Suprapubic skin (tissue), 4 donors: Measurements from ENCODE around the gene GADD45GIP1. TPM values are rescaled to one million over a fixed set of nuclear protein-coding genes. Genes with fewer than 3 reads are reported as not detected.
A peak's percentile ranks its signal among the peaks of the same experiment; 100 is the strongest.
"Not testable (repeated sequence)": the region's sequence is repeated elsewhere in the genome, so short reads cannot be mapped to it uniquely, and the experiment has no call there.

Source experiments
- DNase-seq, 2 donors: peaks; one replicate each; pipeline ENCODE4 v3.0.0-alpha.2; 2019; ENCODE audit warnings: low spot score in 2 of 2
- H3K27ac ChIP-seq: fragments of 200-600 bp; sonication (generic); one replicate; pipeline ENCODE4 v1.5.1; 2019
- H3K27me3 ChIP-seq: fragments of 200-600 bp; sonication (generic); one replicate; pipeline ENCODE4 v1.5.1; 2019
- H3K36me3 ChIP-seq: fragments of 200-600 bp; sonication (generic); one replicate; pipeline ENCODE4 v1.5.1; 2019
- H3K4me1 ChIP-seq: fragments of 200-600 bp; sonication (generic); one replicate; pipeline ENCODE4 v1.5.1; 2019
- H3K4me3 ChIP-seq: fragments of 200-600 bp; sonication (generic); one replicate; pipeline ENCODE4 v1.5.1; 2019; ENCODE audit warnings: mild to moderate bottlenecking
- H3K9me3 ChIP-seq: fragments of 200-600 bp; sonication (generic); one replicate; pipeline ENCODE4 v1.5.1; 2019
- EP300 ChIP-seq: sonication (generic); formaldehyde crosslinking; IDR thresholded peaks from one replicate; pipeline ENCODE4 v1.6.1; 2017; ENCODE audit warnings: antibody characterized with exemption
- POLR2A ChIP-seq, 2 donors: fragments of 450-650 bp; IDR thresholded peaks; one replicate each; pipeline ENCODE4 v1.6.1; 2017; ENCODE audit warnings: antibody characterized with exemption in 2 of 2, mild to moderate bottlenecking in 2 of 2, moderate library complexity in 2 of 2
- POLR2AphosphoS5 ChIP-seq, 3 donors: sonication (generic); formaldehyde crosslinking; IDR thresholded peaks; one replicate each; pipeline ENCODE4 v1.6.1; 2017; ENCODE audit warnings: antibody characterized with exemption in 3 of 3
- WGBS: methylation state at CpG from one replicate; pipeline ENCODE4 v1.1.5; 2018; 5-methylcytosine and 5-hydroxymethylcytosine counted together
- total RNA-seq, 4 donors: library from RNA; depleted of rRNA; stranded (reverse); fragments of >200 nt; gene quantifications; one replicate each; pipeline ENCODE4 v1.1.0, GENCODE V29; 2016
- TF ChIP-seq, protein P1 (sequence below), 2 donors: fragments of 200-600 bp in 1 of 2; fragments of 450-650 bp in 1 of 2; sonication (generic) in 1 of 2; IDR thresholded peaks; one replicate each; pipeline ENCODE4 v1.5.1; 2016 to 2019; ENCODE audit warnings: antibody characterized with exemption in 2 of 2, mild to moderate bottlenecking in 1 of 2, moderate library complexity in 1 of 2

The GADD45GIP1 gene
- total RNA-seq, 4 donors from 2014 or later, result 20.4 to 31.0 (median 24.8) TPM

DNA sequence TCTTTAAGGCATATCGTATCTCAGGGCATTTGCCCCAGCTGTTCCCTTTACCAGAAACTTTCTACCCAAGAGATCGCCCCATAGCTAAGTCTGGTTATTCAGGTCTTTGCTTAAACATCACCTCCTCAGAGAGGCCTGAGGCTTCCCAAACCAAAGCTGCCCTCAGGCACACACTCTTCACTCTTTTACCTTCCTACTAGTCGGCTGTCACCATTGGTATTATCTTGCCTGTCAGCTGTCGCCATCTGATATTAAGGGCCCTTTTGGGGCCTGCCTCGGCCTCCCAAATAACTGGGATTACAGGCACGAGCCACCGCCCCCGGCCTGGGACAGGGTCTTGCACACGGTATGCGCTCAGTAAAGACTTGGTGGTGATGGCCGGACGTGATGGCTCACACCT, 1.0 kb downstream of the GADD45GIP1 start:
- WGBS, result 60% methylated on average over 12 of the region's 12 CpGs
- peak overlapping the region; percentile 95 for H3K27ac ChIP-seq
- H3K4me1 ChIP-seq, result peaks cover 44% of the 10 kb centered on the region
- peaks cover 38% of the 10 kb centered on the region for H3K36me3 ChIP-seq
- TF ChIP-seq POLR2A (IDR thresholded peaks at IDR 0.05) (no peak), EP300 (no peak)
- TF ChIP-seq, protein P1, sequence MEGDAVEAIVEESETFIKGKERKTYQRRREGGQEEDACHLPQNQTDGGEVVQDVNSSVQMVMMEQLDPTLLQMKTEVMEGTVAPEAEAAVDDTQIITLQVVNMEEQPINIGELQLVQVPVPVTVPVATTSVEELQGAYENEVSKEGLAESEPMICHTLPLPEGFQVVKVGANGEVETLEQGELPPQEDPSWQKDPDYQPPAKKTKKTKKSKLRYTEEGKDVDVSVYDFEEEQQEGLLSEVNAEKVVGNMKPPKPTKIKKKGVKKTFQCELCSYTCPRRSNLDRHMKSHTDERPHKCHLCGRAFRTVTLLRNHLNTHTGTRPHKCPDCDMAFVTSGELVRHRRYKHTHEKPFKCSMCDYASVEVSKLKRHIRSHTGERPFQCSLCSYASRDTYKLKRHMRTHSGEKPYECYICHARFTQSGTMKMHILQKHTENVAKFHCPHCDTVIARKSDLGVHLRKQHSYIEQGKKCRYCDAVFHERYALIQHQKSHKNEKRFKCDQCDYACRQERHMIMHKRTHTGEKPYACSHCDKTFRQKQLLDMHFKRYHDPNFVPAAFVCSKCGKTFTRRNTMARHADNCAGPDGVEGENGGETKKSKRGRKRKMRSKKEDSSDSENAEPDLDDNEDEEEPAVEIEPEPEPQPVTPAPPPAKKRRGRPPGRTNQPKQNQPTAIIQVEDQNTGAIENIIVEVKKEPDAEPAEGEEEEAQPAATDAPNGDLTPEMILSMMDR (IDR thresholded peaks at IDR 0.05), result no peak
- H3K9me3 ChIP-seq, result no peaks in the 10 kb centered on the region
- no peak for DNase-seq
- H3K4me3 ChIP-seq, result peak overlapping the region; percentile 83
- H3K27me3 ChIP-seq, result no peaks in the 10 kb centered on the region

DNA sequence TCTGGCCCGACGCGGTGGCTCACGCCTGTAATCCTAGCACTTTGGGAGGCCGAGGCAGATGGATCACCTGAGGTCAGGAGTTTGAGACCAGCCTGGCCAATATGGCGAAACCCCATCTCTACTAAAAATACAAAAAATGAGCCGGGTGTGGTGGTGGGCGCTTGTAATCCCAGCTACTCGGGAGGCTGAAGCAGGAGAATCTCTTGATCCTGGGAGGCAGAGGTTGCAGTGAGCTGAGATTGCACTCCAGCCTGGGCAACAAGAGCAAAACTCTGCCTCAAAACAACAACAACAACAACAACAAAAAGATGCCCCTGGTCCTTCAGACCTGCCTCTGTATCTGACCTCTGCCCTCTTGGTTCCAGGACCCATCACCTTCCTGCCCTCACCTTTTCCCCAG, 1.4 kb downstream of the GADD45GIP1 start:
- peaks cover 42% of the 10 kb centered on the region for H3K36me3 ChIP-seq
- H3K4me1 ChIP-seq, result peaks cover 44% of the 10 kb centered on the region
- H3K27me3 ChIP-seq, H3K27ac ChIP-seq, H3K9me3 ChIP-seq, DNase-seq, H3K4me3 ChIP-seq: not testable (repeated sequence)
- 89% methylated on average over 9 of the region's 9 CpGs for WGBS

DNA sequence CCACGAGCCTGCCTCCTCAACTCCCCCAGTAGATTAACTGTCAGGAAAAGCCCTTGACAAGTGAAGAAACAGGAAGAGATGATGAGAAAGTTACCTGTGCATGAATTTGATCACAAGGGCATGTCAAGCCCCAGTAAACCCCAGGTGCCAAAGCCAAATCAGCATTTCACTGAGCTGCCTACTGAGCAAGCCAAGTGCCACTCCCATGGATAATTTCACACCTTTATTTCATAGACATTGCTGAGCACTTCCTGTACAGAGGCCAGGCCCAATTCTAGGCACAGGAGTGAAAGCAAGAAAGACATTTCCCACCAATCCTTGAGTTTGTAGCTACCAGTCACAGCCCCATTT, 2.4 kb downstream of the GADD45GIP1 start:
- H3K4me1 ChIP-seq, result peaks cover 44% of the 10 kb centered on the region
- DNase-seq, result no peak
- no peaks in the 10 kb centered on the region for H3K27me3 ChIP-seq
- 0% methylated on average over 1 of the region's 1 CpG for WGBS
- peaks cover 51% of the 10 kb centered on the region for H3K36me3 ChIP-seq
- no peak overlapping the region for H3K4me3 ChIP-seq
- TF ChIP-seq, protein P1 (IDR thresholded peaks at IDR 0.05), result no peak
- TF ChIP-seq POLR2A (IDR thresholded peaks at IDR 0.05) (no peak), EP300 (no peak), POLR2AphosphoS5 (IDR thresholded peaks at IDR 0.05) (no peak)
- H3K27ac ChIP-seq, result peak overlapping the region; percentile 37
- H3K9me3 ChIP-seq, result no peaks in the 10 kb centered on the region

DNA sequence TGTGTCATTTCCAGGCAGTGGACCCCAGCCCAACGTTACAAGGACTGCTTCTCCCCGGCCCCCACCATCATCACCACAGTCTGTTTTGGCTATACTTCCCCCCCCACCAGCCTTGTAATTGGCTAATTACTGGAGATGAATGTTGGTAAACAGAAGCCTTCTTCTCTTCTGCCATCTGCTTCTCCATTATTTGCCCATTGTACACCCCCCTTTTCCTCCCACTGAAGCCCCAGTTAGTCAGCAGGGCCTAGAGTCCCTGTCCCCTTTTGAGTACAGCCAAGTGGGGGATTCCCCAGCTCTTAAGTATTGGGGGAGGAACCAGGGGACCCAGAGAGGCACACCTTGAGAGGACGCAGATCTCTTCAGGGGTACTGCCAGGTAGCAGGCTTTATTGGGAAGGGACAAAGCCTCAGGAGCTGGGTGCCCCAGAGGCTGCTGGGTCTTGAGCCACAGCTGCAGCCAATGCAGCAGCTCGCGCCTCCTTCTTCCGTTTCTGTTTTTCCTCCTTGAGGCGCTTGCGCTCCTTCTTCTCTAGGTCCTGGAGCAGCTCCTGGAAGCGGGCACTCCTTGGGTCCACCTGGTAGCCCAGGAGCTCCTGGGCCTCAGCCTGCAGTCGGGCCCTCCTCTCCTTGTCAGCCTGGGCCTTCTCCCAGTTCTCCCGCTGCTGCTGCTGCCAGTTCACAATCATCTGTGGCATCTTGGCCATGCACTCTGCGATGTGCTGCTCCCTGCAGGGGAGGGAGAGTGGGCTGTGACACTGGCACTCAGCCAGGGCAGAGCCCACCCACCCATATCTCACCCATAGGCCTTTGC, 3.0 kb downstream of the GADD45GIP1 start:
- Histone ChIP-seq H3K36me3 (peaks cover 57% of the 10 kb centered on the region), H3K27me3 (no peaks in the 10 kb centered on the region), H3K4me1 (peaks cover 44% of the 10 kb centered on the region), H3K9me3 (no peaks in the 10 kb centered on the region), H3K4me3 (no peak overlapping the region), H3K27ac (peak overlapping the region; percentile 37)
- DNase-seq, result no peak
- TF ChIP-seq POLR2A (IDR thresholded peaks at IDR 0.05), result no peak
- TF ChIP-seq POLR2AphosphoS5 (IDR thresholded peaks at IDR 0.05), result no peak
- no peak for TF ChIP-seq EP300
- TF ChIP-seq, protein P1 (IDR thresholded peaks at IDR 0.05), result no peak
- WGBS, result 38% methylated on average over 12 of the region's 12 CpGs

DNA sequence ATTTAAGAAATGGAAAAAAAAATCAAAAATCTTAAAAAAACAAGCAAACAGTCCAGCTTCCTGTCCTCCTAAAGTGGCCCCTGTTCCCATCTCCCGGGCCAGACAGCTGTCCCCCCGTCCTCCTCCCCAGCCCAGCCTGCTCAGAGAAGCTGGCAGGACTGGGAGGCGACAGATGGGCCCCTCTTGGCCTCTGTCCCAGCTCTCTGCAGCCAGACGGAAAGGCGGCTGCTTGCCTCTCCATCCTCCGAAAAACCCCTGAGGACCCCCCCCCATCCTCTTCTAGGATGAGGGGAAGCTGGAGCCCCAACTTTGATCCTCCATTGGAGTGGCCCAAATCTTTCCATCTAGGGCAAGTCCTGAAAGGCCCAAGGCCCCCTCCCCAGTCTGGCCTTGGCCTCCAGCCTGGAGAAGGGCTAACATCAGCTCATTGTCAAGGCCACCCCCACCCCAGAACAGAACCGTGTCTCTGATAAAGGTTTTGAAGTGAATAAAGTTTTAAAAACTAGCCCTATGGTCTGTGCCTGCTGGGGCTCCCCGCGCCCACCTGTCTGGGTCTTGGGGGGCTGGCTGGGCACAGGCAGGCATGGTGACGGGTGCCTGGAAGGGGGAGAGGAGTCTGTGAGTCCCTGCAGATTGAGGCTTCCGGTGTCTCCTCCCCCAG, 3.8 kb downstream of the GADD45GIP1 start:
- DNase-seq, result no peak
- Histone ChIP-seq H3K27ac (no peak overlapping the region), H3K4me1 (peaks cover 44% of the 10 kb centered on the region), H3K27me3 (no peaks in the 10 kb centered on the region), H3K36me3 (peaks cover 64% of the 10 kb centered on the region), H3K9me3 (no peaks in the 10 kb centered on the region), H3K4me3 (no peak overlapping the region)
- TF ChIP-seq POLR2AphosphoS5 (IDR thresholded peaks at IDR 0.05), result no peak
- no peak for TF ChIP-seq POLR2A (IDR thresholded peaks at IDR 0.05)
- TF ChIP-seq, protein P1 (IDR thresholded peaks at IDR 0.05), result no peak
- TF ChIP-seq EP300, result no peak
- WGBS, result 59% methylated on average over 11 of the region's 11 CpGs
